PC-3 (cell line): ENCODE data around the gene AKAIN1.

ENCODE experiments used
- CTCF ChIP-seq: fragments of 300-600 bp; sonication (generic); conservative IDR thresholded peaks from 2 replicates; pipeline ENCODE4 v1.5.1; 2017; ENCODE audit warnings: antibody characterized with exemption, low read depth, mild to moderate bottlenecking, low read length
- EZH2 ChIP-seq: fragments of 300-600 bp; sonication (generic); IDR thresholded peaks from one replicate; pipeline ENCODE4 v1.6.1; 2017; ENCODE audit warnings: antibody characterized with exemption, mild to moderate bottlenecking, low read length; ENCODE audit not compliant: unreplicated experiment
- EZH2phosphoT487 ChIP-seq: fragments of 300-600 bp; sonication (generic); IDR thresholded peaks from 2 replicates; pipeline ENCODE4 v1.6.1; 2018; ENCODE audit warnings: mild to moderate bottlenecking, antibody characterized with exemption, low read length, borderline replicate concordance

GRCh38 chr18:5207471-5208150, 10.6 kb upstream of the AKAIN1 start:
- TF ChIP-seq CTCF (no peak), EZH2 (no peak), EZH2phosphoT487 (no peak)
